CD14-positive monocyte (primary cell): Measurements from ENCODE around the gene PDZD11. TPM values are rescaled to one million over a fixed set of nuclear protein-coding genes. Genes with fewer than 3 reads are reported as not detected.

Source experiments
- DNase-seq, 3 donors: peaks; one replicate each; pipeline ENCODE4 v3.0.0-alpha.2; 2011 to 2022
- H2AFZ ChIP-seq: 2 replicates; pipeline ENCODE4 v1.6.0; 2012; ENCODE audit warnings: mild to moderate bottlenecking, low read depth, low read length, inconsistent platforms; ENCODE audit not compliant: insufficient read depth, poor library complexity, severe bottlenecking
- H3K27ac ChIP-seq, 2 donors: 1 replicate in 1 of 2; 2 replicates in 1 of 2; pipeline ENCODE4 v1.5.1; 2012 to 2013; ENCODE audit warnings: low read length in 2 of 2, control low read depth in 1 of 2, inconsistent platforms in 1 of 2, low read depth in 1 of 2, mild to moderate bottlenecking in 1 of 2
- H3K27me3 ChIP-seq, 2 donors: one replicate each; pipeline versions ENCODE4 v1.6.0 to v1.6.1; 2011 to 2013; ENCODE audit warnings: low read length in 2 of 2; ENCODE audit not compliant: control insufficient read depth in 2 of 2, insufficient read depth in 2 of 2
- H3K36me3 ChIP-seq, 2 donors: replicated peaks in 1 of 2; 1 replicate in 1 of 2; 2 replicates in 1 of 2; pipeline versions ENCODE4 v1.5.1 to v1.6.1; 2012 to 2013; ENCODE audit warnings: low read length in 2 of 2, control low read depth in 1 of 2, inconsistent platforms in 1 of 2, mild to moderate bottlenecking in 1 of 2; ENCODE audit not compliant: insufficient read depth in 2 of 2, control insufficient read depth in 1 of 2
- H3K4me1 ChIP-seq, 2 donors: 1 replicate in 1 of 2; 2 replicates in 1 of 2; pipeline versions ENCODE4 v1.5.1 to v1.6.1; 2012 to 2013; ENCODE audit warnings: low read length in 2 of 2, control low read depth in 1 of 2, inconsistent platforms in 1 of 2, mild to moderate bottlenecking in 1 of 2, moderate library complexity in 1 of 2; ENCODE audit not compliant: insufficient read depth in 2 of 2, control insufficient read depth in 1 of 2
- H3K4me2 ChIP-seq: replicated peaks from 2 replicates; pipeline ENCODE3; 2012; ENCODE audit warnings: low read length, moderate library complexity, mild to moderate bottlenecking; ENCODE audit not compliant: poor library complexity, severe bottlenecking; ENCODE audit errors: extremely low read depth
- H3K4me3 ChIP-seq, 3 experiments: fragments of 200-600 bp in 1 of 3; sonication (generic) in 1 of 3; replicated peaks in 1 of 3; 1 replicate in 2 of 3; 2 replicates in 1 of 3; pipeline ENCODE4 v1.5.1; 2011 to 2013; ENCODE audit warnings: low read length in 3 of 3, mild to moderate bottlenecking in 3 of 3, control low read depth in 2 of 3, low read depth in 2 of 3, inconsistent platforms in 1 of 3, moderate library complexity in 1 of 3
- H3K79me2 ChIP-seq: 2 replicates; pipeline ENCODE4 v1.6.0; 2012; ENCODE audit warnings: mild to moderate bottlenecking, control low read depth, inconsistent platforms, low read length, moderate library complexity; ENCODE audit not compliant: insufficient read depth
- H3K9ac ChIP-seq: 2 replicates; pipeline ENCODE4 v1.6.0; 2017; ENCODE audit warnings: low read length, mild to moderate bottlenecking; ENCODE audit not compliant: insufficient read depth, poor library complexity, severe bottlenecking
- H3K9me3 ChIP-seq, 2 donors: replicated peaks in 1 of 2; 1 replicate in 1 of 2; 2 replicates in 1 of 2; pipeline versions ENCODE4 v1.5.1 to v1.6.1; 2012 to 2013; ENCODE audit warnings: low read length in 2 of 2, control low read depth in 1 of 2; ENCODE audit not compliant: control insufficient read depth in 1 of 2, insufficient read depth in 1 of 2
- H4K20me1 ChIP-seq: 2 replicates; pipeline ENCODE4 v1.6.0; 2012; ENCODE audit warnings: mild to moderate bottlenecking, low read length, control low read depth, moderate library complexity; ENCODE audit not compliant: insufficient read depth
- H3K27ac Mint-ChIP-seq, 7 donors: one replicate each; pipeline ENCODE4 v1.8.0; 2020; ENCODE audit warnings: mild to moderate bottlenecking in 7 of 7, mixed read lengths in 7 of 7, moderate library complexity in 6 of 7, inconsistent platforms in 2 of 7
- H3K27me3 Mint-ChIP-seq, 3 donors: one replicate each; pipeline ENCODE4 v1.8.0; 2021 to 2022; ENCODE audit warnings: low read depth in 3 of 3, mild to moderate bottlenecking in 3 of 3, mixed read lengths in 3 of 3, moderate library complexity in 3 of 3, inconsistent platforms in 1 of 3
- H3K36me3 Mint-ChIP-seq, 2 donors: one replicate each; pipeline ENCODE4 v1.8.0; 2020; ENCODE audit warnings: mixed read lengths in 2 of 2, inconsistent platforms in 1 of 2, mild to moderate bottlenecking in 1 of 2
- H3K4me1 Mint-ChIP-seq: one replicate; pipeline ENCODE4 v1.8.0; 2020; ENCODE audit warnings: mild to moderate bottlenecking, mixed read lengths
- H3K4me3 Mint-ChIP-seq, 2 donors: one replicate each; pipeline ENCODE4 v1.8.0; 2020; ENCODE audit warnings: mild to moderate bottlenecking in 2 of 2, mixed read lengths in 2 of 2, moderate library complexity in 1 of 2
- H3K9me3 Mint-ChIP-seq, 7 donors: one replicate each; pipeline ENCODE4 v1.8.0; 2020 to 2022; ENCODE audit warnings: mixed read lengths in 7 of 7, mild to moderate bottlenecking in 6 of 7, moderate library complexity in 6 of 7, inconsistent platforms in 2 of 7
- CTCF ChIP-seq: fragments of 200-600 bp; IDR thresholded peaks from one replicate; pipeline ENCODE4 v1.8.0; 2022; ENCODE audit warnings: antibody characterized with exemption, mild to moderate bottlenecking
- WGBS: methylation state at CpG from one replicate; pipeline ENCODE4 v1.1.5; 2013; ENCODE audit warnings: missing lambda C conversion rate; ENCODE audit not compliant: insufficient coverage; 5-methylcytosine and 5-hydroxymethylcytosine counted together
- intact Hi-C, 2 donors: fragments of 100-400 bp; cut with micrococcal nuclease; formaldehyde crosslinking; loops; one replicate each; pipeline versions ENCODE4 v1.15.0 to v1.15.1; 2023
- polyA plus RNA-seq, 3 donors: library from polyadenylated mRNA; depleted of rRNA in 1 of 3; unstranded in 2 of 3; stranded (reverse) in 1 of 3; fragments of 300-500 nt in 2 of 3; fragments of >200 nt in 1 of 3; fragmentation: Illumina TruSeq in 2 of 3; gene quantifications; 1 replicate in 2 of 3; 2 replicates in 1 of 3; pipeline ENCODE4 v1.2.3, GENCODE V29; 2012 to 2021

The PDZD11 gene
- polyA plus RNA-seq, 3 donors: 16.9 to 18.9 (median 17.4) TPM

DNA sequence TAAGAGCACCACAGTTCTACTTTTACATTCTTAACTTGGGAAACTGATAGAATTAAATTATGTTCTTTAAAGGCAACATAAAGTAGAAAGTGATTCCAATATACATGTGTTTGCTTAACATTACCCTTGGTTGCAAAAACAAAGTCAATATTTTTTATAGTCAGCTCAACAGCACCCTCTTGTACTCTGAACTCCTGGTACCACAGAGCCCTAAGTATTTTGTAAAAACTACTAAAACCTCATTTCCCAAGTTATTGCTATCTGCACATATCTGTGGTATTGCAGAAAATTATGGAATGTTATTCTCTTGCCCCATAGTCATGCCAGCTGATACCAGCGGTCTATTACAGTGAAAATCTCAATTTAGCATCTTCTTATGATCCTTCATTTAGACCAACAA, 3.1 kb upstream of the PDZD11 start:
- Histone ChIP-seq H3K9ac (no peak overlapping the region), H3K27ac (no peak overlapping the region), H3K27me3 (no peaks in the 10 kb centered on the region), H3K4me2 (no peak overlapping the region), H3K9me3 (no peaks in the 10 kb centered on the region), H2AFZ (no peak overlapping the region), H3K79me2 (peaks cover 40% of the 10 kb centered on the region), H3K36me3 (peaks cover 3 to 6% of the 10 kb centered on the region in 2 donors), H4K20me1 (no peaks in the 10 kb centered on the region), H3K4me3 (no peak overlapping the region), H3K4me1 (peaks cover 14 to 24% of the 10 kb centered on the region in 2 donors)
- Mint-ChIP-seq H3K4me3 (no peak overlapping the region), H3K36me3 (peaks cover 2 to 19% of the 10 kb centered on the region in 2 donors), H3K9me3 (peaks cover 0 to 2% (median 0%) of the 10 kb centered on the region in 7 donors), H3K4me1 (peaks cover 21% of the 10 kb centered on the region), H3K27ac (no peak overlapping the region), H3K27me3 (peaks cover 0 to 3% (median 0%) of the 10 kb centered on the region in 3 donors)
- intact Hi-C loops: no loop called here
- no peak for DNase-seq
- no peak for TF ChIP-seq CTCF
- no CpG with 5 or more reads among the region's 1 CpG for WGBS

DNA sequence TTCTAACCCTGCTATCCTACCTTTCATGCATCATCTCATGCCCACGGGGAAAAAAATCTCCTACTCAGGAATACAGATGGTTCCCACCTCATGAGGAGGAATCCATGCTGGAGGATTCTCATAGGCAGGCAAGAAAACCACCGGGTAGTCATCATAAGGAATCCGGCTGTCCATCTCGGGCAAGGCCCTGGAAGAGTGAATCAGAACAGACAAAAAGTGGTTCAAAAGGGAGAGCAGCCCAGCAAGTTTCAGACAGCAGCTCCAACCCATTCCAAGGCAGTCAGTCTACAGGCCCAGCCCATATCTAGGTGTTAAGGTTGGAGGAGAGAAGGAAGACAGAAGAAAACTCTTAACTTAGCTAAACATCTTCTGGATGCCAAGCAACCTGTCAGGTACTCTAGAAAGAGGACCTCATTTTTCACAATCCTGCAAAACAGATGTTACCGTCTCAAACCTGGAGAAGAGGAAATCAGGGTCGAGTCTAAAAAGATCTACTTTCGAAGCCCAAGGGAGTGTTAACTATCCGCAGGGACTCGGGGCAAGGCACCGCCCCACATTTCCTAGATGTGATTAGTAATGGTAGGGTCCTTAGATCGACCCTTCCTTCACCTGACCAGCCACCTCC, 447 bp downstream of the PDZD11 start:
- peaks cover 21% of the 10 kb centered on the region for H3K4me1 Mint-ChIP-seq
- no peak for TF ChIP-seq CTCF
- Histone ChIP-seq H4K20me1 (no peaks in the 10 kb centered on the region), H3K27ac (peak overlapping the region; percentile 52 to 84), H3K27me3 (no peaks in the 10 kb centered on the region), H3K36me3 (peaks cover 12 to 29% of the 10 kb centered on the region in 2 donors), H3K4me1 (peaks cover 14 to 24% of the 10 kb centered on the region in 2 donors), H3K9me3 (no peaks in the 10 kb centered on the region), H3K79me2 (peaks cover 36% of the 10 kb centered on the region), H2AFZ (peak overlapping the region; percentile 80), H3K9ac (peak overlapping the region; percentile 61), H3K4me3 (peak overlapping the region; percentile 53 to 87 (median 76)), H3K4me2 (peak overlapping the region; percentile 82)
- peak overlapping the region; percentile 70 to 94 (median 87) for H3K27ac Mint-ChIP-seq
- peak overlapping the region; percentile 81 to 93 for H3K4me3 Mint-ChIP-seq
- intact Hi-C loops: loop anchor here (2.0 to 5.0 kb wide), 2 partner anchors 156 to 157 kb away; partner anchors contain the start of gene IGBP1 (in 2 of the 2)
- DNase-seq: no peak
- H3K27me3 Mint-ChIP-seq: peaks cover 0 to 3% (median 0%) of the 10 kb centered on the region in 3 donors
- peaks cover 0 to 2% (median 0%) of the 10 kb centered on the region in 7 donors for H3K9me3 Mint-ChIP-seq
- H3K36me3 Mint-ChIP-seq: peaks cover 23 to 29% of the 10 kb centered on the region in 2 donors
- WGBS: no CpG with 5 or more reads among the region's 11 CpGs
